GM21576 (cell line): Measurements from ENCODE around the gene MX2.

Source experiments
- ATAC-seq: cut with Tn5 transposase; IDR thresholded peaks from one replicate; pipeline ENCODE4 v1.9.1; 2021; ENCODE audit warnings: mild to moderate bottlenecking, moderate library complexity; ENCODE audit not compliant: unreplicated experiment

Gene MX2

DNA sequence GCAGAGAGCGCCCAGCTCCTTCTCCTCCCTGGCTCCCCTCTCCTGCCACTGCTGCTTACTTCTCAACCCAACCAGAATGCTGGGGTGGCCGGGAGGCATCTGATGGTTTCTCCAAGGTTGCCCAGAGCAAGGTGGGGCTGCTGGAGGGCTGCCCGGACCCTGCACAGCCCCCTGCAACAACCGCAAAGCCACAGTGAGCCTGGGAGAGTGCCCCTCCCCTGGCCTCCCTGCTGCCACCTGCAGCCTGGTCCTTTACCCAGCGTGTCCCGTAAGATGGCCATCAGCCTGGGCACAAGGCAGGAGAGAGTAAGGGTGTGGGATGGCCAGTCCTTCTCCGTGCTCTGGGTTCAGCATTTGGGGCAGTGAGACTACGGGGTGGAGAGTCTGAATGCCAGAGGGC, 17.0 kb downstream of the MX2 start:
- no peak for ATAC-seq

DNA sequence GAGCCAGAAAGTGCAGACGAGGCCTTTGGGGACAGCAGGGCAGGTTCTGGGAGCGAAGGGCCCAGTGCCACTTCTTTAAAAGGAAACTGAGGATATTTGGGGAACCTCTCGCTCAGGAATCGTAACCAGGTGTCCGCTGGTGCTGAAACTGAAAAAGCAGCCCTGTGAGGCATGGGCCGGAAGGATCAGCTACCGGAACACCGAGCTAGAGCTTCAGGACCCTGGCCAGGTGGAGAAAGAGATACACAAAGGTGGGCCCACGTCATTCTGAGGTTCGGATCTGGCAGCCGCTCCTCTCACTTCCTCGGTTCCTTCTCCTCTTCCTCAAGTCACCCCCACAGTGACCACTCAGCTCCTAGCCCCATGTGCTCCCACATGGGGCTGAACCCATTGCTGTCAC, 18.1 kb downstream of the MX2 start:
- ATAC-seq, result no peak

DNA sequence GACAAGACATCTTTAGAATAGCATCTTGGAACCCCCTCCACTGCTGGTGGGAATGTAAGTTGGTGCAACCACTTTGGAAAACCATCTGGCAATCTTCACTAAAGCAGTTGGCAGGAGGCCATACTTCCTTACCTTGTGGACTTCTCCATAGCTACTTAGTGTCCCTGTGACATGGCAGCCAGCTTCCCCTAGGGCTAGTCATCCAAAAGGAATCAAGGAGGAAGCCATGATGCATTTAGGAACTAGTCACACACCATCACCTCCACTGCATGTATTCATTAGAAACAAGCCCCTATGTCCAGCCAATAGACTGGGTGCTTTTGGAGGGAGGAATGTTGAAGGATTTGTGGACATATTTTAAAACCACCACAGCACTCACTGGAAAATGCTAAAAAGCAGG, 19.9 kb downstream of the MX2 start:
- no peak for ATAC-seq

DNA sequence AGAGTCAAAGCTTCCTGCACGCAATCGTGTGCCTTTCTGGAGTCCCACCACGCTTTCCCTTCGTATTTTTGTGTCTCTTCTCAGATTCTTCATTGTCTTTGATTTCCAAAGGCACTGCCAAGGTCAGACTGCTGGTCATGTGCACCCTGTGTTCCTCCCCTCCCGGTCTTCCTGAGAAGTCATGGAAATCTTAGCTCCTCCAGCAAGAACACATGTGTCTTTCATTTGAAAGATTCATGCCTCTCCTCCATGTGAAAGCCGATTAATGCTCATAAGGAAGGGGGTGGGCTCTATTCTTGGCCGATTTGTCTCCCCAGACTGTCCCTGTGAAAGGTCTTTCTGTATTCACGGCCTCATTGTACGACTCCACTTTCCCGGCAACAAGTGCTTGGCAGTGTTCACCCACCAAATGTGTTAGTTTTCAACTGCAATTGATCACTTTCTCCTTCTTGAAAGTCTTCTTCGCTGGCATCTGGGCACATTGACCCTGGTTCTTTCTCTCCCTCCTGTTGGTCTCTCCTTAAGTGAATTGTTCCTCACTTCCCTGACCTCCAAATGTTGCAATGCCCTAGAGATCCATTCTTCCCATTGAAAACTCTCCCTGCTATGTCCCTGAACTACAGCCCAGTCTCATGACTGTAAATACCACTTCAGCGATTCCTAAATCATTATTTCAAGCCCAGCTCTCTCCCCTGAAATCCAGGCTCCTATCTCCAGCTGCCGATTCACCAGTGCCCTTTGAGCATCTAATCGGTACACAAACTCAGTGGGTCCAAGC, 25.4 kb downstream of the MX2 start:
- no peak for ATAC-seq

DNA sequence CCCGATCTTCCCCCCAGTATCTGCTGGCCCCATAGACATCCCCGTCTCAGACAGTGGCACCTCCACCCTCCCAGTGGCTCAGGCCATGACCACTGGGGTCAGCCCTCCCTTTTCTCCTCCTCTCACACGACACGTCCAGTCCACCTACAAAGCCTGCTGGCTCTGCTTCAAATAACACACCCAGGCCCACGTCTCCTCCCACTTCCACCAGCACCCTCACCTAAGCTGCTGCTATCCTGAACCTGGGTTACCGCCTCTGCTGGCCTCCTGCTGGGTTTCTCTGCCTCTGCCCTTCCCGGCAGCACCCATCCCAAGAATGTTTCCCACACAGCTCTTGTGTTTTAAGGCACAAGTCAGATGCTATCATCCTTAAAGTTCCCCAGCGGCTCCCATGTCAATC, 26.0 kb downstream of the MX2 start:
- no peak for ATAC-seq

DNA sequence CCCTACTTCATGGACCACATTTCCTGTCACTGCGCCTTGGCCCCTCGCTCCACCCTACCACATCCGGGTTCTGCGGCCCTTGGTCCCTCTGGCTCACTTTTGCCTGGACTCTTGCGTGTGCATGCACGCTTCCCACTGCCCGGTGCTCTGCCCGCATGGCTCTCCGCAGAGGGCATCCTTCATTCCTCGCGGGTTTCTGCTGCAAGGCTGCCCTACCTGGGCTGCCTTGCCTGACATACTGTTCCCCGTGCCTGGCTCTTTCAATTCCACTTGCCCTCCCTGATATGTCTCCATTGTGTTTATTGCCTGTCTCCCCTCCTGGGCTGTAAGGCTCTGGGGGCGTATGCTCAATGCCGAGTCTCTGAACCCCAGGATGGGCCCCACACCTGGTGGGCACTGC, 26.4 kb downstream of the MX2 start:
- ATAC-seq, result no peak

DNA sequence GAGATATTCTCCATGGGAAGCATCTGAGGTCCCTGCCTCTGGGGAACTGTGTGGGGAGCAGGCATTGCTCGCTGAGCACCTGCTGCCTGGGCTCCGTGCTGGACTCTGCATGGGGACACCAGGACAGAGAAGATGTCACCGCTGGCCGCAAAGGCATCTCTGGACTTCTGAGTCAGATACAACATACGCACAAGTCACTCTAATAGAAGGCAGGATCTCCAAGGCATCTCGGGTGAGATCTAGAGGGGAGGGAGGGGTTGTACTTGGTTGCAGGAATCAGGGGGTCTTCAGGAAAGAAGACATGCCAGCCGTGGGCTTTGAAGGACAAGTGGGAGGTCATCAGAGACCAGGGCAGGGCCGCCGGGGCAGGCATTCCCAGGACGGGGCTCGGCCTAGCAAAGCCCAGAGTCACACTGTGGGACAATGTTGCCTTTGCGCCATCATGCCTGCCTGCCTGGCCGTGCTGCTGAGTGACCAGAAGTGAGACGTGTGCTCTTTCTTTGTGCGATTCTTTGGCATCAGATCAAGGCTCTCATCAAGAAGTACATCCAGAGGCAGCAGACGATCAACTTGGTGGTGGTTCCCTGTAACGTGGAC, 28.3 kb downstream of the MX2 start:
- no peak for ATAC-seq

DNA sequence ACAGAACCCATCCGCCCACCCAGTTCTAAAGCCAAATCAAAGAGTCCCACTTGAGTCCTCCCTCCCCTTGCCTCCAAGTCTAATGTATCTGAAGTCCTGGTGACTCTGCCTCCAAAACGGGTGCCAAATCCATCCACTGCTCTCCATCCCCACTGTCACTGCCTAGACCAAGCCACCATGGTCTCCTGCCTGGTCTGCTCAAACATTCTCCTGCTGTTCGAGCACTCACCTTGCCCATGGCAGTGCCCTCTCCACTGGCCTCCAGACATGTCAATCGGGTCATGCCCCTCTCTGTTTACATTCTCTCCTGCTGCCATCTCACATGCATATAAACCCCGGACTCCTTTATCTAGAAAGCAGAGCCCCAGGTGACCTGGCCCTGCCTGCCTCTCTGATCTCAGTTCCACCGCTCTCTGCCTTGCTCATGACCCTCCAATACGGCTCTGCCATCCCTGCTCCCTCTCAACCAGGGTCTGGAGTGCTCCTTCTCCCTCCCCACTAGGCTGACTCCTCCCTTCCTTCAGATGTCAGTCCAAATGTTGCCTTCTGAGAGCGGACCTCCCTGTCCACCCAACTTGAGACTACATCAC, 32.1 kb downstream of the MX2 start:
- no peak for ATAC-seq

DNA sequence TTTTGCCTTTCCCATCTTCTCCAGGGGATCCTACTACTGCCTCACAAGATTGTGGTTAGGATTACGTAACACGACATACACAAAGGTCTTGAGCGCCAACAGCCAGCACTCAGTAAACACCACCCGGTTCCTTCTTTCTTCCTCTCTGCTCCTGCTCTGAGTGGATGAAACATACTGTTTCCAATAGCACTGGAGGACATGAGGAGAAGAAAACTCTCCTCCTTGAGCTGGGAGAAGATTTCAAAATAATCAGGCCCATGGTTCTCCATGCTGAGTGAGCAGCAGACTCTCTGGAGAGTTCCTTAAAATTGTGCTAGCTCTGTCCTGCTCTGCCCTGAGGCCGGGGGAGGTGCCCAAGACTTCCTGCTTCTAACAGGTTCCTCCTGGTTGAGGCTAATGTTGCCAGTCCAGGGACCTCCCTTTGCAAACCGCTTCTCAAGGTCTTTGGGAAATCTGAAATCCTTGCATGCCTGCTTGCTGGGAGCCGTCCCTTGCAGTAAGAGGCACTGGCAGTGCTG, 34.8 kb downstream of the MX2 start:
- ATAC-seq, result no peak

DNA sequence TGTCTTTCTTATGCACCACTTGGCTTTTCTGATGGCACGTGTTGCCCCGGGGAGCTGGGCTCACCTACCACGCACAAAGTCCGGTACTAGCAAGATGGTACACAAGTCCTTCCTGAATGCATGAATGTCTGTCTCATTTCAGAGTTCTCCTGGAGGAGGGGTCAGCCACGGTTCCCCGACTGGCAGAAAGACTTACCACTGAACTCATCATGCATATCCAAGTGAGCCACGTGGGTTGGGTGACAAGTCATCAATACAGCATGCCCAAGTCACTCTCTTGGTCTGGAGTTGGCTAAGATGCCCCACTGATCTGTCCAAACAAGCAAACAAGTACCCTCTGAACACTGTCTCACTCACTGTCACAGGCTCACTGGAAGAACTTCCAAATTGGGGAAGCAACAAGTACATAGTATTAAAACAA, 35.7 kb downstream of the MX2 start:
- no peak for ATAC-seq

DNA sequence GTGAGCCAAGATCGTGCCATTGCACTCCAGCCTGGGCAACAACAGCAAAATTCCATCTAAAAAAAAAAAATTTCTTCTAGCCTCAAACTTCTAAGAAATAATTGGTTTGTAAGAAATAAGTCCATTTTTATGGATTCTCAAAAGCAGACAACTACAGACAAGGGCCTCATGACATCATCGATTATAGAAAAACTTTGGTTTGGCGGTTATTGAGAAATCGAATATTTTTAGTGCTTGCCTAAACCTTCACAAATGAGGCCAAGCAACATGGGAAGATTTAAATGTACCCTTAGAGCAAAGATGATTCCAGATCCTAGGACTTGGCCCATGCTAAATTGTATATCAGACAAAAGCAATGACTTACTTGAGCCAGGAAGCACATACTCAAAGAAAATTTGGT, 36.4 kb downstream of the MX2 start:
- ATAC-seq, result no peak

DNA sequence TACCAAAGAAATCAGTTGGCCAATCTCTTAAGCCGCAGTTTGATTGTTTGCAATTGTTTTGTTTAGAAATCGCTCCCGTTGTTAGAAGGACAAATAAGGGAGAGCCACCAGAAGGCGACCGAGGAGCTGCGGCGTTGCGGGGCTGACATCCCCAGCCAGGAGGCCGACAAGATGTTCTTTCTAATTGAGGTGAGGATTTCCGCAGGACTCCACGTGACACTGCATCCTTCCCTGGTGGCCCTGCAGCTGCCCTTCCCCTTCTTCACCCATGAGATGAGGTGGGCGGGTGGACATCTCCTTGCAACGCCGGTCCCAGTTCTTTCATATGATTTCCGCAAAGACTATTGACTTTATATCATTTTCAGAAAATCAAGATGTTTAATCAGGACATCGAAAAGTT, 37.0 kb downstream of the MX2 start:
- ATAC-seq, result no peak

DNA sequence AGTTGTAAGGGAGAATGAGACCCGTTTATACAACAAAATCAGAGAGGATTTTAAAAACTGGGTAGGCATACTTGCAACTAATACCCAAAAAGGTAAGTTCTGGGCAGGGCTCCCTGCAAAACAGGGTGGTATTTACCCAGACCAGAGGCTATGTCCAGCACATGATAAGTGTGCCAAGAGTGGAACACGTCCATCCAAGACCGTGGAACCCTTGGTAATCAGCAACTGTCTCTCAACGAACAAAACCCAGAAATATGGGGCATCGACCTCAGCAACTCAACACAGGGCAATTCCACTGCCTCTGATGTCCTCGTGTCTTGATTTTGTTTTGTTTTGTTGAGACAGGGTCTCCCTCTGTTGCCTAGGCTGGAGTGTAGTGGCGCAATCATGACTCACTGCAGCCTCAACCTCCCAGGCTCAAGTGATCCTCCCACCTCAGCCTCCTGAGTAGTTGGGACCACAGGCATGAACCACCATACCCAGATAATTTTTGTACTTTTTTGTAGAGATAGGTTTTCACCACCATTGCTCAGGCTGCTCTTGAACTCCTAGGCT, 37.5 kb downstream of the MX2 start:
- no peak for ATAC-seq

DNA sequence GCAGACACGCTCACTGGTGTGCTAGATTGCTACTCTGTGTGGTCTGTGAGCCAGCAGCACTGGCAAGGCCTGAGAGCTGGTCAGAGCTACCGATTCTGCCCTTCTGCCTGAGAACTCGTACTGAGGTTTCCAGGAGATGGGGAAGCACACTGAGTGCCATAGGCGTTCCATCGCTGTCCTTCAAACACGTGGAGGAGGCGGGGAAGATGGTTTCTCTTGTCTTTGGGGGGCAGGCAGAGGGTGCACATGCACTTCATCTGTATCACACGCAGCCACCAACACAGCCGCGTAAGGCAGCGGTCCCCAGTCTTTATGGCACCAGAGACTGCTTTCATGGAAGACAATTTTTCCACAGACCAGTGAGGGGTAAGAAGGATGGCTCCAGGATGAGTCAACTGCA, 40.4 kb downstream of the MX2 start:
- ATAC-seq, result no peak

DNA sequence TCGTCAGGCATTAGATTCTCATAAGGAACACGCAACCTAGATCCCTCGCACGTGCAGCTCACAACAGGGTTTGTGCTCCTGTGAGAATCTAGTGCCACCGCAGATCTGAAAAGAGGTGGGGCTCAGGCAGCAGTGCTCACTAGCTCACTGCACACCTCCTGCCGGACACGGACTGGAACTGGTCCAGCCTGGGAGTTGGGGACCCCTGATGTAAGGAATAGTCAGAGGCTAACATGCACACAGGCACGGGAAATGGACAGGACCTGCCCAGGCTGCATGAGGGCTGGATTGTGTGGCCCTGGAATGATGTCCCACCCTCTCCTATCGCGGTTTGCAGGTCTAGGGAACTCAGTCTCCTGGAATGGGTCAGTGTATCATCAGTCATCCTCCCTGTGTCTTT, 41.0 kb downstream of the MX2 start:
- no peak for ATAC-seq

DNA sequence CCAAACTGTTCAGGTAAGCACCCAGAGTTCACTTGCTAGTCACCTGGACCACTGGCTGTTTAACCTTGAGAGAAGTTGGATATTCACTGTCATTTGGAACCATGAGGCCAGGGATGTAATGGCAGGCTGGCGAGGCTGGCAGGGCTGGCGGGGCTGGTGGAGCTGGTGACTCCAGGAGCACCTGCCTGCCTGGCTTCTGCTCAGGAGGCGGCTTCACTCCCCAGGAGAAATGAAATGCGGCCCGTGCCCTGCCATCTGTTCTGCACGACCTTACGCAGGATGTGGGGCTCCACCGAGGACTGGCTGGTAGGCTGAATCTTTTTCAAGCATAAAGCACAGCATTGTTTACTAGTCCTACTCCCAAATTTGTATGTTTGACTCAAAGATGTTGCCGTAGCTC, 41.5 kb downstream of the MX2 start:
- no peak for ATAC-seq

DNA sequence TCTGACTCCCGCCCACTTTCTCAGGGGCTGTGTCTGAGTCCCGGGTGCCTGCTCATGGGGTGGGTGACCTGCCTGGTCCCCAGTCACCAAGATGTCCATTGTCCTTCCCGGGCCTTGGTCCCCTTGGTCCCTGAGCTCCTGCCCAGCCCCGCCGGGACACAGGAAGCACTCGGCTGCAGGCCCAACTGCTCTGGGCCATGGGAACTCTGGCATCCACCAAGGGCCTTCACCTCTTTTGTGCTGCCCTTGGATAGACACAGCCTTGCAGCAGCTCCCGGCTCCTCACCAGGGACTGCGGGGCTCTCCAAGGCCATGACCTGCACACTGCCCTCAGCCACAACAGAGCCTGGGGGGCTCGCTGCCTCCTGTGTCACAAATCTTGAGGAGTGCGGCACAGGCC, 42.1 kb downstream of the MX2 start:
- ATAC-seq, result no peak

DNA sequence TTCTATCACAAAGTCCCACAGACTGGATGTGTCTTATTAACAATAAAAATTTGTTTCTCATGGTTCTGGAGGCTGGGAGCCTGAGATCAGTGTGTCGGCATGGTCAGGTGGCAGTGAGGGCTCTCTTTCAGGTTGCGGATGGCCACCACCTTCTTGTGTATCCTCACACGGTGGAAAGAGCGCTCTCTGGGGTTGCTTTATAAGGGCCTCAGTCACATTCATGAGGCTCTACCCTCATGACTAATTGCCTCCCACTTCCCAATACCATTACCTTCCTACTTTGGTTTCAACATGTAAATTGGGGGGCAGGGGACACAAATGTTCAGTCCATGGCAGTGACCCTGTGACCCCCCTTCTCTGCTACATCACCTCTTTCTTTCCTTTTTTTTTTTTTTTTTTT, 43.5 kb downstream of the MX2 start:
- no peak for ATAC-seq

DNA sequence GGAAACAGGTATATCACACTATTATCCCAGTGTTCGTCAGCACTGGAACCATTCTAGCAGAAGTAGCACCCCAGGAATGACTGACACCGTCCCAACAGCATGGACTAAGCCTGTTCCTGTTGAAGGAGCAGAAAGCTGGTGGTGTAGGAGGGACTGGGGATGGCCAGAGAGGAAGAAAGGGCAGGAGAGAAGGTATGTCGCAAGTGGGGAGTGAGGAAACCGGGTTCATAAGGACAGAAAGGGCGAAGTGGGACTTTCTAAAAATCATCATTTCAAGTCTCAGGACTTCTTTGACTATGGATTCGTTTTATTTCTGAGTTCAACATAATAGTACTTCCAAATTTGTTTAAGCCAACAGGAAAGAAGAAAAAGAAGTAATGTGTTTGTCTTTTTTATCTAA, 44.5 kb downstream of the MX2 start:
- no peak for ATAC-seq

DNA sequence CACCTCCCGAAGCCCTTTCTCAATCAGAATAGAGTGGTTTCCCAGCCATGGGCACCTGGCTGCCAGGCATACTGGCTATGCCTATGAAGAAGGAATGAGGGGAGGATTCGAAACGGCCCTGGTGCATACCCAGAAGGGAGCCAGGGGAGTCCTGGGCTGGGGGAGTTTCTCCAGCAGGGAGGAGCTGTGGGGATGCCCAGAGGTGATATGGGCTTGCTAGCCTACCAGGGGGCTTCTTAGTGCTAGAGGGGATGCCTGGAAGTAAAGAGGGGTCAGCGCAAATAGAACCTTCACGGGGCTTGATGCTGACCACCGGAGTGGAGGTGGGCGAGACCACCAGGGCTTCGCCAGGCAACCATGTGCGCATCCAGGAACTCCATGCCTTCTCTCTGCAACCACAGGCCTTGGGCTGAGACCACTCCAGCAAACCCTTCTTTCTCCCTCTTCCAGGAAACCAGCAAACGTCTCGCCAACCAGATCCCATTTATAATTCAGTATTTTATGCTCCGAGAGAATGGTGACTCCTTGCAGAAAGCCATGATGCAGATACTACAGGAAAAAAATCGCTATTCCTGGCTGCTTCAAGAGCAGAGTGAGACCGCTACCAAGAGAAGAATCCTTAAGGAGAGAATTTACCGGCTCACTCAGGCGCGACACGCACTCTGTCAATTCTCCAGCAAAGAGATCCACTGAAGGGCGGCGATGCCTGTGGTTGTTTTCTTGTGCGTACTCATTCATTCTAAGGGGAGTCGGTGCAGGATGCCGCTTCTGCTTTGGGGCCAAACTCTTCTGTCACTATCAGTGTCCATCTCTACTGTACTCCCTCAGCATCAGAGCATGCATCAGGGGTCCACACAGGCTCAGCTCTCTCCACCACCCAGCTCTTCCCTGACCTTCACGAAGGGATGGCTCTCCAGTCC, 46.0 kb downstream of the MX2 start:
- no peak for ATAC-seq

DNA sequence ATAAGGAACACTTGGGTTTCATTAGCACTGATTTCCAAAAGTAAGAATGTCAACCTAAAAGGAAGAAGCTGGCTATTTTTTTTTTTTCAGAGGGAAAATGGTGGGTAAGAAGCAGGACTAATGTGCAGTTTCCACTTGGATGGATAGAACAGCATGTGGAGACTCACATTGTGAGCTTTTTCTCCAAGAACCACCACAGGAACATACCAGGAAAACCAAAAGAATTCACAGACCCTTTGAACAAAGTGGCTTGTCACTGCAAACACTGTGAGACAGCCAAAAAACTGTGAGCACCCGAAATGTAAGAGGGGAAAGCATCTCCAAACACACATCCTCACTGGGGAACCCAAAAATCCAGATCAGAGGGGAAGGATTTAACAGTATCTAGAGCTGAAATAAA, 48.5 kb downstream of the MX2 start:
- ATAC-seq, result no peak
